A673 (cell line): ENCODE measurements around the gene PALLD.

Experiments used
- CTCF ChIP-seq: fragments of 300-800, 200-600 bp; sonication (generic); conservative IDR thresholded peaks from 2 replicates; pipeline ENCODE4 v1.5.1; 2017; ENCODE audit warnings: low read depth, mild to moderate bottlenecking, antibody characterized with exemption, low read length, moderate library complexity, mixed read lengths
- EZH2 ChIP-seq: fragments of 200-600 bp; sonication (generic); IDR thresholded peaks from 2 replicates; pipeline ENCODE4 v1.6.1; 2017; ENCODE audit warnings: borderline replicate concordance, low read depth, mild to moderate bottlenecking, mixed read lengths, antibody characterized with exemption, low read length; ENCODE audit not compliant: poor library complexity, severe bottlenecking

- TF ChIP-seq CTCF (no peak), EZH2 (no peak)
These were observed 276.7 kb downstream of the PALLD start for GRCh38 chr4:168773388-168774195.
